22Rv1 (cell line): ENCODE results near the gene ARMC9.

Experiments used
- CTCF ChIP-seq: fragments of 450-650 bp; IDR thresholded peaks from 2 replicates; pipeline ENCODE4 v1.5.1; 2017; ENCODE audit warnings: mild to moderate bottlenecking
- ZFX ChIP-seq: fragments of 450-650 bp; IDR thresholded peaks from 2 replicates; pipeline ENCODE4 v1.6.1; 2017; ENCODE audit warnings: antibody characterized with exemption, borderline replicate concordance

DNA sequence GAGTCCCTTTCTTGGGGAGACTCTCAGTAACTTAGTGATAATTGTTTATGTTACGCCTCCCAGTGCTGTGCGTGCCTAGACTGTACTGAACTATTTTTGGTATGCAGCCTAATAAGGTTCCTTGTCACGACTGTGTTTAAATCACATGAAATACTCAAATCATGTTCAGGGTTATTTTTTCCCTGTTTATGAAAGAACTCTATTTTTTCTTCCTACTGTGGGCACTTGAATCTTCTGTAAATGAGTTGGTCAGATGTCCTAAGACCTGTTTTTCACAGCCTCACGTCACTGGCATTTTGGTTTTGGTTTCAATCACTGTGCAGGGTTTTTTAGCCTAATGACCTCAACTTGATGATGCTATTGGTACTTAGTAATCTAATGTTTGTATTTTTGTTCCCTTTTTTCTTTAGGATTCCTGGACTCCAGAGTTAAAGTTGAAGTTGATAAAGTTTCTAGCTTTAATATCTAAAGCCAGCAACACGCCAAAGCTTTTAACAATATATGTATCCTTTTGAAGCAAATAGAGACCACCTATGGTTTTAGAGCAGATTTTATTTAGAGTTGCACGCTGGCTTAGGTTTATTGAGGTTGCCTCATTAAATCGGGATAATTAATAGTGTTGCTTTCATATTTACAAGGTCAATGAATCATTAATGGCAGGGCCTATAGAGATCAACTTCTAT is 24.0 kb downstream of the ARMC9 start:
- TF ChIP-seq CTCF = no peak
- TF ChIP-seq ZFX = no peak
